OCI-M1 (cell line): Measurements from ENCODE around the gene BTBD2.

Source experiments
- DNase-seq: peaks from one replicate; lab custom pipeline; 2025; lab: John Stamatoyannopoulos, UW

Gene BTBD2

GRCh38 chr19:1985588-1986356 lies 29.7 kb downstream of the BTBD2 start:
- DNase-seq, result no peak

DNA sequence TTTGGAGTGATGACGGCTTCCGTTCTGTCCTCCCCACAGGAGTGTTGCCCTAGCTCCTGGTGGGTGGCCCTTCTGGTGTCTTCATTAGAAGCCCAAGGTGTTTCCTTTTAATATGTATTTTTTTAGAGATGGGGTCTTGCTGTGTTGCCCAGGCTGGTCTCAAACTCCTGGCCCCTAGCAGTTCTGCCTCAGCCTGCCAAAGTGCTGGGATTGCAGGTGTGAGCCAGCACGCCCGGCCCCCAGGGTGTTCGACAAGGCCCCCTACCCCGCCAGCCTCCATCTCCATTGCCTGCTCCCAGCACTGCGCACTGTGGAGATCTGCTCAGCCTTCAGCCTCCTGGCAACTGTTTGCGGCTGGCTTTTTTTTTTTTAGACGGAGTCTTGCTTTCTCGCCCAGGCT lies 31.2 kb downstream of the BTBD2 start:
- DNase-seq, result no peak

- no peak for DNase-seq
Observed at GRCh38 chr19:1981253-1981652, 34.3 kb downstream of the BTBD2 start.

DNA sequence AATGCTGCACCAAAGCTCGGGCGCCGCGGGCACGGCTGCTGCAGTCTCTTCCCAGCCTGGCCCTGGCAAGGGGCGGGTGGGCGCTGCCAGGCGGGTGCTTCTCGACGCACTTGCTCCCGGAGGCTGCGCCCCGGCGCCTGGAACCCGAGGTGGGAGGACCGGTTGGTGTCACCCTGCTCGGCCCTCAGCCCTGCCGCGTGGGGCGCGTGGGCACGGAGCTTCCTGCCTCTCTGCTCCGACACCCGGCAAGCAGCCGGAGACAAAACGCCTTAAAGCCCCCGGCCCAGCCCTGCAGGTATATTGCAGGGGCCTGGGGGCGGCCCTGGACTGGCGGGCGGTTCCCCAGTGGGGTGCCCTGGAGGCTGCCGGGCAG lies 34.7 kb downstream of the BTBD2 start:
- DNase-seq, result no peak

DNA sequence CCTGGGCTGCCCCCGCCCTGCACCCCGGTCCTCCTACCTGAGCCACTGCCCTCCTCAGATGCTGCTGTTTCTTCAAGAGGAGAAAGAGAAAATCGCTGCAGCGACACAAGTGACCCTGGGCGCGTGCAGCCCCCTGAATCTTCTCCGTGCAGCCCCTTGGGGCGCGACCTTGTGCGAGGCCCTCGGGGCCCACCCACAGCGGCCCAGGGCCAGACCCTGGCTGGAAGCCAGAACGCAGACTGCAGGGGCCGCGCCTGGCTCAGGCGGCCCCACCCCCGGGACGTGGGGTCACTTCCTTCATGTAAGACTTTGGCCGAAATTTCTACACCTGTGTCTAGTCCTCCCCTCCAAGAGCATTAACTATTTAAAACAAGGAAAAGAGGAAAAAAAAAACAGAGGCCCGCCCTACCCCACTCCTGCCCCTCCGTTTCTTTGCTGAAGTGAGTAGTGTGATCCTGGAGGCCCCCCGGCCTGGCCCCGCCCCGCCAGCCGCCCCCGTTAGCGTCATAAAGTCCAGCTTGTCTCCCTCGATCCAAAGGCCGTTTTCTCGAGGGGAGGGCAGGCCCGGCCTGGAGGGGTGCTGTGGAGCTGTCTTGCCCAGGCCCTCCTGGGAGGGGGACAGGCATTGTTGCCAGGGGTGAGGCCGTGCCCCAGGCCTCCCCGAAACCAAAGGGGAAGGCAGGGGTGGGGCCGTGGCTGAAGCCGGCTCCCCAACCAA lies 35.3 kb downstream of the BTBD2 start:
- DNase-seq, result no peak

DNA sequence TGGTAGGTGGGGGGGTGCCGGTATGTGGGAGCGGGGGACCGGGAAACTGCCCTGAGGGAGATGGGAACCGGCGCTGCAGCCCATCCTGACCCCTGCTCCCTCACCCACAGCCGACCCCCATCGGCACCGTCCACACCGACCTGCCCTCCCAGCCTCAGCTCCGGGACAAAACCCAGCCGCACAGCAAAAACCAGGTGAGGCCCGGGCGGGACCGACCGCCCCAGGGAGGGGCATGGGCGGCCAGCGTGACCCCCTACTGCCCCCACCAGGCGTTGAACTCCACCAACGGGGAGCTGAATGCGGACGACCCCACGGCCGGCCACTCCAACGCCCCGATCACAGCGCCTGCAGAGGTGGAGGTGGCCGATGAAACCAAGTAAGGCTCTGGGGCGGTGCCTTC lies 35.9 kb downstream of the BTBD2 start:
- no peak for DNase-seq

DNA sequence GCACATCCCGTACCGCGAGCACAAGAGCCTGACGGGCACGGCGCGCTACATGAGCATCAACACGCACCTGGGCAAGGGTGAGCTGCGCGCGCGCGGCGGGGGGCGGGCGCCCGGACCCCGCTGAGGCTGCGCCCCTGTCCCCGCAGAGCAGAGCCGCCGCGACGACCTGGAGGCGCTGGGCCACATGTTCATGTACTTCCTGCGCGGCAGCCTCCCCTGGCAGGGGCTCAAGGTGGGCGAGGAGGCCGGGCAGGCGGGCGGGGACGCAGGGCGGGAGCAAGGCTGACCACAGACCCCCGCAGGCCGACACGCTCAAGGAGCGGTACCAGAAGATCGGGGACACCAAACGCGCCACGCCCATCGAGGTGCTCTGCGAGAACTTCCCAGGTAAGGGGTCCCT lies 36.5 kb downstream of the BTBD2 start:
- no peak for DNase-seq

- DNase-seq, result no peak
Observed at GRCh38 chr19:1978346-1978894, 37.1 kb downstream of the BTBD2 start.

DNA sequence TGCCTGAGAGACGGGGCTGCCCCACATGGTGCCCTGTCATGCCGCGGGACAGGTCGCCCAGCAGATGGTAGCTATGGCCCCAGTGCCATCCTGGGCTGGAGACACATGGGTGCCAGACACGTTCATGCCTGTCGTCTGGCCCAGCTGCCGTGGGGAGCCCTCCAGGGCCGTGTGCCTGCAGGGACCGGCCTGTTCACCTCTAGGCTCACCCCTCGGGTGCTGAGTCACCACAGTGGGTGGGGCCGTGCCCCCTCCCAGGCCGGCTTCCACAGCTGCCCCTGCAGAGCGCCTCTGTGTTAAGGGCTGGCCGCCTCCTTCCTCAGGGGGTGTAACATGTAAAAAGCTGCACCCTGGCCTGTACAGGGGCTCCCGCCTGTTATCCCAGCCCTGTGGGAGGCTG lies 38.4 kb downstream of the BTBD2 start:
- DNase-seq, result no peak

DNA sequence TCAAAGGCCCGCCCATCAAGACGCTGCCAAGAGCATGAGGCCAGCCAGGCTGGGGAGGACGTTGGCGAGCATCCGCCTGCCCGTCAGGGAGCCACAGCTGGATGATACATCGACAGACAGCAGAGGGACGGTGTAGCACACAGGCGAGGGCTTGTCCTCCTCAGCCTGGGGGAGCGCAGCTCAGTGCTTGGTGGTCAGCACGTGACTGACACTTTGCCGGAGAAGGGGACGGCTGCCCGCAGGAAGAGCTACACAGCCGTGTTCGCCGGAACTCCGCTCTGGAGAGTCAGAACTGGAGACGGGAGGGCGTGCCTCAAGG lies 40.4 kb downstream of the BTBD2 start:
- no peak for DNase-seq

- no peak for DNase-seq
Observed at GRCh38 chr19:1974381-1975161, 40.9 kb downstream of the BTBD2 start.

DNA sequence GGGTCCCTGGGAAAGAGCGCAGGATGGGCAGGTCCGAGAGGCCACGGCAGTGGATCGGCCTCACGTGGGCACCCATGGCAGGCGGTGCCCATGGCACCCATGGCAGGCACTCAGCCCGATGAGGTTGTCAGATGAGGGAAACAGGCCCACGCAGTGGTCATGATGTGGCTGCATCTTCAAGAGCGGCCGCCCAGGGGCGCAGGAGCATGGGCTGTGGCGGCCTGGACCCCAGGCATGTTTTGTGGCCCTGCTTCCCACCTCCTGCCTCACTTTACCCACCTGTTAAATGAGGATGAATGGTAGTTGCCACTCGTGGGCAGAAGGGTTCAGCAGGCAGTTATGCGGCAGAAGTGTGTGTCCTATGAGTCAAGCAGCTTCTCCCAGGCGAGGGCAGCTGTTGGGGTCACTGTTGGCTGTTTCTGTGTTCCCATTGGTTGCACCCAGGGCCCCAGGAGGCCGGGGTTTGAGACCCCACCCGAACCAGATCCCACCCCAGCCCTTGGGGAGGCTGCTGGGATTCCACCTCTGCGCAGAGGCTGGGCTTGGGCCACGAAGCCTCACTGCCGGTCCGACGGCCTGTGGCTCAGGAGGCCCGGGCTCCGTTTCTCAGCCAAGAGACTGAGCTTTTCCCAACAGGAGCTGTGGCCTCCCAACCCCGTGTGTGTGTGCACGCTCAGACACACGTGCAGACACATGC lies 44.6 kb downstream of the BTBD2 start:
- no peak for DNase-seq

GRCh38 chr19:1970003-1970805 lies 45.3 kb downstream of the BTBD2 start:
- no peak for DNase-seq

- DNase-seq, result no peak
Observed at GRCh38 chr19:1969176-1970002, 46.1 kb downstream of the BTBD2 start.

GRCh38 chr19:1968279-1969175 lies 47.0 kb downstream of the BTBD2 start:
- DNase-seq, result no peak

DNA sequence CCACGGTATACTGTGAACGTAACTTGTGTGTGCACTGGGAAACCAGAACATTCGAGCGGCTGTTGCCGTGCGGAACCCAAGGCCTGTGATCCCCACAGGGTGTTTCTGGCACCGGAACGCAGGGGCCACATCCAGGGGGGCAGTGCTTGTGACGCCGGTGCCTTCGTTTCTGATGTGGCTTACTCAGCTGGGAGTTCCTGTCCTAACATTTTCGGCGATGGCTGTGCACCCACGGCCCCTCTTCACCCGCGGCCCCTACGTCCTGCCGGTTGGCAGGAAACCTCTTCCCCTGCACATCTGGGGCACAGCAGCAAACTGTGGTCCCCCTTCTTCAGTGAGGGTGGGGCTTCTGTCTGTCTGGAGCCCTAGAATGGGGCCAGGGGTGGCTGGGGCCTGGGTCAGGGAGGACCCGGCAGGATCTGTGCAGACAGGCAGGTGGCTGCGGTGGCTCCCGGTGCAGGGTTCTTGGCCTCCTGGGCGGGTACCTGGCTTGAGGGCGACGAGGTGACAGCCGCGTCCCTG lies 48.4 kb downstream of the BTBD2 start:
- no peak for DNase-seq

- DNase-seq, result no peak
Observed at GRCh38 chr19:1962674-1963073, 52.8 kb downstream of the BTBD2 start.

- no peak for DNase-seq
Observed at GRCh38 chr19:1961000-1961883, 54.3 kb downstream of the BTBD2 start.
